ENCODE measurements around the gene TOGARAM1. TPM values are rescaled to one million over a fixed set of nuclear protein-coding genes. Genes with fewer than 3 reads are reported as not detected.

The TOGARAM1 gene
- total and polyA plus RNA-seq, 9 of the 15 experiments (the other 6 are each of a cell fraction or from before 2014, with no cell fraction given): 1.3 to 6.4 (median 3.7) TPM

DNA sequence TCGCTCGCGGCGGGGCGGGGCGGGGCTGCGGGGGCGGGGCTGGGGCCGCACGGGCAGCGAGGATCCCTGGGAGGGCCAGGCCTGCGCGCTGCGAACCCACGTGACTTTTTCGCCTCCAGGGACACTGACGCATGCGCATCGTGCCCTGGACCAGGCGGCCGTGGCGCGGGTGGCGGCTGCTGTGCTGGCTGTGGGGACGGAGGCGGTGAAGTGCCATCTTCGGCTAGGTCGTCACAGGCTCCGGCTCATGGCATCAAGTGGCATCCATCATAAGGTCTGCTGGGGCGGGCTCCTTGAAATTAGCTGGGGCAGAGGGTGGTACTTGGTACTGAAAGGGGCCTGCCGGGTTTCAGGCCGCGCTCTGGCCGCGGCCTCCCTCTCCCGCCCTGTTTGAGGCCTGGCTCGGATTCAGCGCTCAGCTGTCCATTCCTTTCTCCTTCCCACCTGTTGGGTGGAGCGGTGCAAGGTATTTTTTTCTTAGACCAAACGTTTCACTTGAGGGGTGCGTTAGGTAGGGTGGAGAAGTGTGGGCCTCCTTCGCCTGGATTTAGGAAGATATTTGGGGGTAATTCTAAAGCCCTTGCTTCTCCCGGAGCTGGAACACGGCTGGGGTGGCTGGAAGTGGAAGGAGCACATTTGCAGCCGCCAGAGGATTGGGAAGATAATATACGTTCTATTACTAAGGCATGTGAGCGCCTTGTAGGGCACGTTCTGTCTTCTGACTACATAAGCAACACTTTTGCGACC is 122.2 kb downstream of the TOGARAM1 start, which contains the start of gene PRPF39 (continued):
- peak in 1 of 2 experiments; percentile 75; a peak in 1 of 4 replicates for TF ChIP-seq UBTF (IDR thresholded peaks at IDR 0.05; ENCODE audit: borderline replicate concordance in 1 of 2, low read depth in 2 of 2, low read length in 2 of 2)
- no peak for TF ChIP-seq SAFB2 (IDR thresholded peaks at IDR 0.05; ENCODE audit: borderline replicate concordance, low read depth, low read length, severe bottlenecking)
- TF ChIP-seq POLR2A (conservative IDR thresholded peaks at IDR 0.05): peak; percentile 88
- no peak for TF ChIP-seq TEAD1 (CRISPR knock-in tag; IDR thresholded peaks at IDR 0.05)
- peak; percentile 27; the same call in 1 of the 2 replicates for TF ChIP-seq CBFA2T2 (conservative IDR thresholded peaks at IDR 0.05)
- no peak for TF ChIP-seq CHD1 (IDR thresholded peaks at IDR 0.05; ENCODE audit: low read length)
- TF ChIP-seq KDM5B (IDR thresholded peaks at IDR 0.05; ENCODE audit: insufficient replicate concordance, low read depth, low read length): peak; percentile 78
- TF ChIP-seq NRF1 (conservative IDR thresholded peaks at IDR 0.05 in 1 of 2, IDR thresholded peaks at IDR 0.05 in 1 of 2): peak; percentile 93 to 95
- TF ChIP-seq, protein P1, sequence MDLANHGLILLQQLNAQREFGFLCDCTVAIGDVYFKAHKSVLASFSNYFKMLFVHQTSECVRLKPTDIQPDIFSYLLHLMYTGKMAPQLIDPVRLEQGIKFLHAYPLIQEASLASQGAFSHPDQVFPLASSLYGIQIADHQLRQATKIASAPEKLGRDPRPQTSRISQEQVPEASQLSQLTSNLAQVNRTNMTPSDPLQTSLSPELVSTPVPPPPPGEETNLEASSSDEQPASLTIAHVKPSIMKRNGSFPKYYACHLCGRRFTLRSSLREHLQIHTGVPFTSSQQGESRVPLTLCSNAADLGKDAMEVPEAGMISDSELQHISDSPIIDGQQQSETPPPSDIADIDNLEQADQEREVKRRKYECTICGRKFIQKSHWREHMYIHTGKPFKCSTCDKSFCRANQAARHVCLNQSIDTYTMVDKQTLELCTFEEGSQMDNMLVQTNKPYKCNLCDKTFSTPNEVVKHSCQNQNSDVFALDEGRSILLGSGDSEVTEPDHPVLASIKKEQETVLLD (IDR thresholded peaks at IDR 0.05): peak; percentile 69; the same call in 1 of the 2 replicates
- TF ChIP-seq ZBTB17 (CRISPR knock-in tag; IDR thresholded peaks at IDR 0.05): 0 out of 2 replicates have a peak, but pooled peaks have one; percentile 41
- no peak for TF ChIP-seq HMBOX1 (IDR thresholded peaks at IDR 0.05)
- TF ChIP-seq CXXC5 (CRISPR knock-in tag; IDR thresholded peaks at IDR 0.05): peak; percentile 62
- TF ChIP-seq NEUROD1 (IDR thresholded peaks at IDR 0.05; ENCODE audit: borderline replicate concordance, low read depth, low read length, partially characterized antibody): no peak
- peak; percentile 91 for TF ChIP-seq TFE3 (CRISPR knock-in tag; IDR thresholded peaks at IDR 0.05)
- peak; percentile 78 for TF ChIP-seq POLR2B (IDR thresholded peaks at IDR 0.05; ENCODE audit: low read depth, partially characterized antibody)
- peak; percentile 41 for TF ChIP-seq TAF9B (IDR thresholded peaks at IDR 0.05; ENCODE audit: partially characterized antibody)
- peak; percentile 55 for TF ChIP-seq TBP (optimal IDR thresholded peaks at IDR 0.05; ENCODE audit: low read depth, low read length)
- no peak for TF ChIP-seq LEF1 (IDR thresholded peaks at IDR 0.05)
- TF ChIP-seq RBFOX2 (IDR thresholded peaks at IDR 0.05; ENCODE audit: low read depth, low read length): peak; percentile 86
- 0 out of 2 replicates have a peak, but pooled peaks have one; percentile 24 for TF ChIP-seq POLR2H (tag; IDR thresholded peaks at IDR 0.05; ENCODE audit: low read depth)
- TF ChIP-seq GATAD2B (IDR thresholded peaks at IDR 0.05; ENCODE audit: borderline replicate concordance): no peak
- peak; percentile 85 for TF ChIP-seq EP400 (IDR thresholded peaks at IDR 0.05)
